Germinal center (tissue), 1 donor: ENCODE data around the gene PPP1R1C.

Experiments used
- DNase-seq: peaks from one replicate; pipeline ENCODE4 v3.0.0; 2012; ENCODE audit warnings: mixed read lengths, low spot score

Gene PPP1R1C

GRCh38 chr2:182064019-182064778, 78.5 kb downstream of the PPP1R1C start:
- no peak for DNase-seq

DNA sequence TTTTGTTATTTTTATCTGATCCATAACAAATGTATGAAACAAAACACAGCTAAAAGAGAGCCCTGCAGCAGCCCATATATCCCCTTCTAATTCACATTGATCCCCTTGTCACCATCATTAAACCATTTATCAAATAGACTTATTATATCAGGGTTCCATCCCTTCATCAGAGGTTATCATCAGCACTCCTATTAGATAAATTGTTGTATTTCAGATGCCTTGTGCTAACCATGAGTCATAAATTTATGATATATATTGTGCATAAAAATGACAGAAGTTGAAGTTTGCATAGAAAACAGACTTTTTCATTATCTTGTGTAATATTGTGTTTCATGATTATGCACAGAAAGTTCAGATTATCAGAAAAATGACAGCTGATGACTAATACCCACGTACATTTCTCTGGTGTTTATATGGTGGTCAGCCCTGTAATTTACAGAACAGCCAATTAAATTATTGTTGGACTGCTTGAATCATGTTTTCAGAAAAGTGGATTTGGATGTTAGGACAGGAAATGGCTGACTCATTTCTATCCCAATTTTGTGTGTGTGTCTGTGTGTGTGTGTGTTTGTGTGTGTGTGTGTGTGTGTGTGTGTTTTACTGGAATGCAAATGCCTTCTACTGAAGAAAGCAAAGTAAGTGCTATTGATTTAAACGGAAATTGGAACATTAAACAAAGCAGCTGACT, 80.9 kb downstream of the PPP1R1C start:
- no peak for DNase-seq

- DNase-seq, result no peak
These were observed 81.7 kb downstream of the PPP1R1C start for GRCh38 chr2:182067393-182067792.

DNA sequence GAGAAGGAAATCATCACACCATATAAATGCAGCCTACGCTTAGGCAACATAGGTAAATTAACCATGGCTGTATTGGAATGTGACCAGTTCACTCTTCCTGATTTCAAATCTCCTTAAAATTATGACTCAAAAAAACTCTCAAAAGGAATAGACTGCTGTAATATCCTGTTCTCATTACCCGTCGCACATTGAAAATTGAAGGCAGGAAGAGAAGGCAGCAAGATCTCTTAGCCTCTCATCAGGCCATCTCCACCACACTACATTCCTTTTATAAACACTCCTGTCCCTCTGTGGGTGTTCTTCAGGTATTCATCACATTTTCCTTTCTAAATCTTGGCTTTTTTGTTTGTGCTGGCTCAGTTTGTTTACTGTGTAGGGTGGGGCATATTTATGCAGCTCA, 83.2 kb downstream of the PPP1R1C start:
- DNase-seq, result no peak

DNA sequence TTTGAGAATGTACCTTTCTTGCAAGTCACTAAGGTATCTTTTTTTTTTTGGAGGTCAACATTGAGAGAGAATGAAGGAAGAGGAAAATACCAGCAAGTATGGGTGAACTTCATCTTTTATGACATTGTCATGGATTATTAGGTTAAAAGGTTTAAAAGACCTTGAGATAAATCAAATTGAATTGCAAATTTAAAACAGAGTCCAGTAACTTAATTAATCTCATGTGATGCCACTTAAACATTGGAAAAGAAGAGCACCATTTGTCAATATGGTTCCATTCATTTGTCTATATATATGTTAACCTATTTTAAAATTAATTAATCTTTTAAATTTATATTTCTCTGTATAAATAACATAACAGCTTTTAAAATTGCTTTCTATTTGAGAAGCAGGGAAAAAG, 83.8 kb downstream of the PPP1R1C start:
- DNase-seq, result no peak

DNA sequence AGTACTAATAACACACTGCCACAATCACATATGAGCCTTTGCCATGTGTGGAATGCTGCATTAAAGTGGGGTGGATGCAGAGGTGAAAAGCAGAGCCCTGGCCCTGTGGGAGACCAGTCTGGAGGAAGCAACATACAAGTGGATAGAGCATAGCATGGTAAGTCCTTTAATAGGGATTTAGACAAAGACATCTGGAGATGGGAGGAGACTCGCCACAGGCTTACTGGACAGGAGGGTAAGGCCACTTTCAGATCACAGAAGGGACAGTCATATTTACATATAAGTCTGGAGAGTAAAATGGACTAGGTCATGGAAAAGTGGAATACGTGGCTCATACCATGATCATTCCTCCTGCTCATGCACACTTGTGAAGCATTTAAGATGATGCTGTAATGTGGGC, 84.3 kb downstream of the PPP1R1C start:
- no peak for DNase-seq

GRCh38 chr2:182070736-182071135, 85.1 kb downstream of the PPP1R1C start:
- no peak for DNase-seq

- DNase-seq, result no peak
These were observed 87.2 kb downstream of the PPP1R1C start for GRCh38 chr2:182072861-182073260.

GRCh38 chr2:182073613-182074012, 88.0 kb downstream of the PPP1R1C start:
- DNase-seq, result no peak

GRCh38 chr2:182077023-182077422, 91.4 kb downstream of the PPP1R1C start:
- DNase-seq, result no peak

DNA sequence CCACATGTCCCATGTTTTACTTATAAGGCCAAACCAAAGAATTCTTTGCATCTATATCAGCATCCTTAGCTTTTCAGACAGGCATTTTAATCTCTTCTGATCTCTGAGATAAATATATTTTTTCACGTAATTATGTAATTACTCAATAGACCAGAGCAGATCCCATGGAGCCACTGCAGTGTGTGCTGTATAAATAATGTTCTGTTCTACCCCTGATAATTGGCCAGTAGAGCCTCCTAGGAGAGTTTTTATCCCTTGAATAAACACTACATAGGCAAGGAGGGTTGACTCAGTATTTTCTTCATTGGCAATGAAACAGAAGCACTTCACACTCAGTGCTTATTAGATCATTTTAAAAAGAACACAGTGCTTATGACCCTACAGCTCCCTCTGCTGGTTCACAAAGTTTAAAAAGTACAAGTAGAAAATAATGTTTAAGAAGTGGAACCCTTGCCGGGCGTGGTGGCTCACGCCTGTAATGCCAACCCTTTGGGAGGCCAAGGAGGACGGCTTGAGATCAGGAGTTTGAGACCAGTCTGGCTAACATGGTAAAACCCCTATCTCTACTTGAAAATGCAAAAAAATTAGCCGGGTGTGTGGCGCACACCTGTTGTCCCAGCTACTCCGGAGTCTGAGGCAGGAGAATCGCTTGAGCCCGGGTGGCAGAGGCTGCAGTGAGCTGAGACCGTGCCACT, 91.9 kb downstream of the PPP1R1C start:
- peak; percentile 9 for DNase-seq

DNA sequence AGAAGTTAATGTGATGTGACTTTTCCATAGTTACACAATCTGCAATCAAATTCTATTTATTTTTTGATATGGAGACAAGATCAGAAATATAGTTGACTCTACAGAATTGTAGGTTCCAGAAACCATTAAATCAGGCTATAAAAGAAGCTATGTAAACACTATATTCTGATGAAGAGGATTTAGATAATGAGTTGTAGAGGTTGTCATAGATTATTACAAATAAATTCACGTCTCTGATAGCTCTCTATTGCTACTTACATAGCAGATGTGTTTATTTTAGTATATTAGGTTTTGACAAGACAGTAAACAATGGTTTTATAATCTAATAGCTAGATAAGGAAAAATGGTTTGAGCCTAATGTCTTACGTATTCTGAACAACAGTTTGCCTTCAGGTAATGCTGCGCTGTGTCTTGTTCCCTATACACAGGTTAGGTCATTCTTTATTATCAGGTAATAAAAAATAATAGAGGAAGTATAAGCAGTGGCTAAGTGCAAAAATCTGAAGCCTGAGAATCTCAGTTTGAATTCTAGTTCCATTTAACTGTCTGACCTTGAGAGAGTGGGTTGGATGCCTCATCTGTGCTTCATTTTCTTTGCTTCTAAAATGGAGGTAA, 93.4 kb downstream of the PPP1R1C start:
- no peak for DNase-seq

- DNase-seq, result no peak
These were observed 94.8 kb downstream of the PPP1R1C start for GRCh38 chr2:182080493-182080892.

DNA sequence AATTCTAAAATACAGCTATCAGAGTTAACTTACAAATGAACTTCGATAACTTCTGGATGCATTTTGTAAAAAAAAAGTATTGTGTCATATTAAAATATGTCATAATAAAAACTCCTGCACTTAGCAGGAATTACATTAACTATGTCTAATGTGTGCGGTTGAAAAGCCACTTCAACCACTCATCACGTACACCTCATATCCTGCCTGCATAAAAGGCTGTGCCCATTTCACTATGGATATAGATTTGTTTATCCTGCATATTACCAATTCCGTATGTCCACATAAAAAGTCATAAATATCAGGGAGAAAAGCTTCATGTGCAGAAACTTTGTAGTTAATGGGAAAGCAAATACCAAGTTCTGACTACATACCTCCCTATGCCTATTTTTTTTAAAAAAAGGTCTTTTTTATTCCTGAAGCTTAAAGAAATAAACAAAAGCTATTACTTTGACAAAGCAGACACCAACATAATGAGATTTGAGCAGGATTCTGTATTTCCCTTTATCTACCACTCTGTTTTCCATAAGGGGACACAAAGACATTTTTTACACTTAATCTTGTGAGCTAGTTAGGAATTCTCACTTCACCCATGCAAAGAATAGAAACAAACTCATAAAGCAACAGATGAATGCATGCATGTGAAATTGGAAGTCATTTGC, 96.1 kb downstream of the PPP1R1C start:
- DNase-seq, result no peak

GRCh38 chr2:182088681-182089320, 103.1 kb downstream of the PPP1R1C start:
- no peak for DNase-seq

GRCh38 chr2:182090486-182090885, 104.8 kb downstream of the PPP1R1C start:
- DNase-seq, result no peak

DNA sequence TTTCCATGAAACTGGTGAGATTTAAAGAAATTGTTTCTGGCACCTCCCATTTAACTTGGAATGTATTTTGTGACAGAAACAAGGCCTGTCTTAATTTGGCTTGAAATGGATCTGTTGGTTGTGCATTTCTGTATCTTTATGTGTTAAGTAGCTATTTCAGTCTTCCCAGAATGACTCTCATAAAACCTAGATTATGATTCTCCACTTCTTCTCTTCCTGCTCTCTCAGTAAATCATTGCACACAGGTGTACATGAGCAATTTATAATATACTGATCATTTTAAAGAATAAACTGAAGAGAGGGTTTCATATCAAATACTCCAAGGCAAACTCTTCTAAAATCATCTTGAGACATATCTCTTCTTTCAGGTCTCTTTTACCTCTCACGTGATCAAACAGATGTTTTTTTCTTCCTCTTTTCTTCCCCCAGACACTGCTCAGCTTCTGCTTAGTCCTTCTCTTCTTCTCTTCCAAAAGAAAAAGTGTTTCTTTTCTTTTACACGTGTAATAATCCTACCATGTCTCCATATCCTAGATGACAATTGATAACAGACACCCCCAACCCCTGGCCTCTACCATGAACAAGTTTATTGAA, 112.0 kb downstream of the PPP1R1C start:
- DNase-seq, result no peak

- DNase-seq, result no peak
These were observed 113.0 kb downstream of the PPP1R1C start for GRCh38 chr2:182098648-182099047.

GRCh38 chr2:182101263-182101662, 115.6 kb downstream of the PPP1R1C start:
- peak; percentile 3 for DNase-seq

DNA sequence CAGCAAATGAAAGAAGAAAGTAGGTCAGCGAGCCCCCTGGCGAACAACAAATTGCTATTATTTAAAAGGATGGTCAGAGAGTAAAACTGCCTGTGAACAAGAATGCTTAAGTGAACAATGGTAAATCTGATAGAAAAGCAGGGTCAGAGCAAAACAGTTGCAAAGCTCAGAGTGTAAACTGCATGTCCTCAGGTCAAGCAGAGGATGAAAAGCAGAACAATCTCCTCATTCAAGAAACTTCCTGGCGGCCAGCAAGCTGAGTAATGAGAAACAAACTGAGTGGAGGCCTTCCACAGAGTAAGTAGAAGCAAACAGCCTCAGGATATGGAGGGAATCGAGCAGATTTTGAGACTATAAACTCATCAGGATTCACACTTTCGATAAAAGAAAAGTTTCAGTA, 117.9 kb downstream of the PPP1R1C start:
- DNase-seq, result no peak

GRCh38 chr2:182110347-182110746, 124.7 kb downstream of the PPP1R1C start:
- DNase-seq, result no peak
